GM21723 (cell line): Measurements from ENCODE around the gene PHACTR1.

Experiments used
- ATAC-seq: cut with Tn5 transposase; IDR thresholded peaks from one replicate; pipeline ENCODE4 v1.9.1; 2021; ENCODE audit warnings: mild to moderate bottlenecking, moderate library complexity; ENCODE audit not compliant: unreplicated experiment

PHACTR1 gene

GRCh38 chr6:13178107-13178506, 461.5 kb downstream of the PHACTR1 start:
- no peak for ATAC-seq

- no peak for ATAC-seq
Measured at GRCh38 chr6:13180538-13180937, 464.0 kb downstream of the PHACTR1 start.

GRCh38 chr6:13181393-13181792, 464.8 kb downstream of the PHACTR1 start:
- no peak for ATAC-seq

GRCh38 chr6:13183415-13184088, 467.0 kb downstream of the PHACTR1 start:
- no peak for ATAC-seq

- ATAC-seq = no peak
Measured at GRCh38 chr6:13184089-13184468, 467.5 kb downstream of the PHACTR1 start.

GRCh38 chr6:13184547-13184946, 468.0 kb downstream of the PHACTR1 start:
- no peak for ATAC-seq

- no peak for ATAC-seq
Measured at GRCh38 chr6:13186861-13187260, 470.3 kb downstream of the PHACTR1 start.

- ATAC-seq = no peak
Measured at GRCh38 chr6:13187692-13188091, 471.1 kb downstream of the PHACTR1 start.

GRCh38 chr6:13188306-13188705, 471.7 kb downstream of the PHACTR1 start:
- no peak for ATAC-seq

GRCh38 chr6:13189710-13190109, 473.1 kb downstream of the PHACTR1 start:
- no peak for ATAC-seq

- no peak for ATAC-seq
Measured at GRCh38 chr6:13190376-13190775, 473.8 kb downstream of the PHACTR1 start.

GRCh38 chr6:13191461-13191860, 474.9 kb downstream of the PHACTR1 start:
- no peak for ATAC-seq

- peak; percentile 59 for ATAC-seq
Measured at GRCh38 chr6:13194852-13195251, 478.3 kb downstream of the PHACTR1 start.

- ATAC-seq = no peak
Measured at GRCh38 chr6:13195803-13196202, 479.2 kb downstream of the PHACTR1 start.

GRCh38 chr6:13198168-13198567, 481.6 kb downstream of the PHACTR1 start:
- no peak for ATAC-seq

GRCh38 chr6:13201336-13201735, 484.8 kb downstream of the PHACTR1 start:
- ATAC-seq = no peak

- no peak for ATAC-seq
Measured at GRCh38 chr6:13203145-13203544, 486.6 kb downstream of the PHACTR1 start.

- ATAC-seq = no peak
Measured at GRCh38 chr6:13205106-13205505, 488.5 kb downstream of the PHACTR1 start.

- ATAC-seq = no peak
Measured at GRCh38 chr6:13212096-13212495, 495.5 kb downstream of the PHACTR1 start.

- ATAC-seq = no peak
Measured at GRCh38 chr6:13212538-13212937, 496.0 kb downstream of the PHACTR1 start.

GRCh38 chr6:13215390-13215789, 498.8 kb downstream of the PHACTR1 start:
- ATAC-seq = no peak

- ATAC-seq = no peak
Measured at GRCh38 chr6:13216236-13217014, 499.9 kb downstream of the PHACTR1 start.
